Keratinocyte (primary cell): ENCODE data around the gene HDAC5. TPM values are rescaled to one million over a fixed set of nuclear protein-coding genes. Genes with fewer than 3 reads are reported as not detected.
A peak's percentile ranks its signal among the peaks of the same experiment; 100 is the strongest.

Experiments used
- DNase-seq: peaks from one replicate; pipeline ENCODE4 v3.0.0-alpha.2; 2011; ENCODE audit warnings: low read depth, missing footprints, low spot score
- FAIRE-seq: peaks from 2 replicates; lab custom pipeline; 2011; peaks lifted over from hg19 to GRCh38; lab: Jason Lieb, UNC
- H2AFZ ChIP-seq: 2 replicates; pipeline ENCODE4 v1.6.0; 2012; ENCODE audit warnings: low read length, control low read depth, inconsistent platforms; ENCODE audit not compliant: control insufficient read depth
- H3K27ac ChIP-seq: 2 replicates; pipeline ENCODE4 v1.5.1; 2011; ENCODE audit warnings: low read length; ENCODE audit not compliant: control insufficient read depth, insufficient read depth
- H3K27me3 ChIP-seq: 3 replicates; pipeline ENCODE4 v1.6.0; 2011; ENCODE audit warnings: low read length; ENCODE audit not compliant: control insufficient read depth, insufficient read depth; ENCODE audit errors: extremely low read depth
- H3K36me3 ChIP-seq, 2 experiments: 2 replicates in 1 of 2; 3 replicates in 1 of 2; pipeline ENCODE4 v1.5.1; 2011; ENCODE audit warnings: low read length in 2 of 2, mild to moderate bottlenecking in 1 of 2; ENCODE audit not compliant: control insufficient read depth in 2 of 2, insufficient read depth in 2 of 2; ENCODE audit errors: extremely low read depth in 1 of 2
- H3K4me1 ChIP-seq: 3 replicates; pipeline ENCODE4 v1.5.1; 2011; ENCODE audit warnings: low read length; ENCODE audit not compliant: control insufficient read depth, insufficient read depth; ENCODE audit errors: extremely low read depth
- H3K4me2 ChIP-seq: 3 replicates; pipeline ENCODE4 v1.6.0; 2011; ENCODE audit warnings: low read depth, low read length; ENCODE audit not compliant: control insufficient read depth, insufficient read depth; ENCODE audit errors: extremely low read depth
- H3K4me3 ChIP-seq, 3 experiments: fragments of 200-600 bp in 1 of 3; sonication (generic) in 1 of 3; 2 replicates in 2 of 3; 3 replicates in 1 of 3; pipeline ENCODE4 v1.5.1; 2011 to 2016; ENCODE audit warnings: low read length in 3 of 3, mild to moderate bottlenecking in 3 of 3, control low read depth in 2 of 3, inconsistent platforms in 1 of 3, low read depth in 1 of 3, mixed read lengths in 1 of 3, mixed run types in 1 of 3, moderate library complexity in 1 of 3; ENCODE audit not compliant: control insufficient read depth in 2 of 3, insufficient read depth in 2 of 3; ENCODE audit errors: extremely low read depth in 1 of 3
- H3K79me2 ChIP-seq: 2 replicates; pipeline ENCODE4 v1.6.0; 2012; ENCODE audit warnings: low read length; ENCODE audit not compliant: control insufficient read depth, insufficient read depth
- H3K9ac ChIP-seq: 3 replicates; pipeline ENCODE4 v1.6.0; 2011; ENCODE audit warnings: low read length; ENCODE audit not compliant: control insufficient read depth, insufficient read depth; ENCODE audit errors: extremely low read depth
- H3K9me1 ChIP-seq: 3 replicates; pipeline ENCODE4 v1.6.0; 2011; ENCODE audit warnings: low read length; ENCODE audit not compliant: control insufficient read depth, insufficient read depth; ENCODE audit errors: extremely low read depth
- H3K9me3 ChIP-seq: 2 replicates; pipeline ENCODE4 v1.5.1; 2012; ENCODE audit warnings: low read depth, low read length; ENCODE audit not compliant: control insufficient read depth
- H4K20me1 ChIP-seq: 3 replicates; pipeline ENCODE4 v1.6.0; 2011; ENCODE audit warnings: low read length; ENCODE audit not compliant: control insufficient read depth, insufficient read depth; ENCODE audit errors: extremely low read depth
- CTCF ChIP-seq, 3 experiments: IDR thresholded peaks in 1 of 3; conservative IDR thresholded peaks in 1 of 3; optimal IDR thresholded peaks in 1 of 3; 2 replicates in 2 of 3; 3 replicates in 1 of 3; pipeline versions ENCODE3 to v1.5.1; 2011; ENCODE audit warnings: low read length in 3 of 3, mild to moderate bottlenecking in 3 of 3, moderate library complexity in 2 of 3, control low read depth in 1 of 3, inconsistent platforms in 1 of 3; ENCODE audit not compliant: insufficient read depth in 2 of 3; ENCODE audit errors: extremely low read depth in 1 of 3
- EZH2 ChIP-seq: IDR thresholded peaks from one replicate; pipeline ENCODE4 v1.6.1; 2012; ENCODE audit warnings: inconsistent platforms, mild to moderate bottlenecking, low read length, moderate library complexity
- dilution Hi-C: fragments of 300-500 bp; cut with MboI; formaldehyde crosslinking; loops from one replicate; pipeline ENCODE4 v1.7.0; 2020; ENCODE audit warnings: low sequenced_read_pairs; ENCODE audit not compliant: extremely low pct_ligation_motif_present
- polyA plus RNA-seq, 5 experiments: library from polyadenylated mRNA; depleted of rRNA in 3 of 5; stranded (reverse) in 3 of 5; stranded (forward) in 1 of 5; unstranded in 1 of 5; fragments of >200 nt; gene quantifications; 1 replicate in 1 of 5; 2 replicates in 3 of 5; 3 replicates in 1 of 5; pipeline versions ENCODE4 v1.2.1 to v1.2.3, GENCODE V29; 2011 to 2012; ENCODE audit warnings: missing spikeins in 2 of 5, low read depth in 1 of 5, low replicate concordance in 1 of 5

HDAC5 gene
- polyA plus RNA-seq, 1 donor (not counting 4 experiments of a cell fraction or from before 2014, with no cell fraction given): 4.5 TPM

GRCh38 chr17:44124118-44124438 is 637 bp upstream of the HDAC5 start:
- Histone ChIP-seq H3K9me1 (no peaks in the 10 kb centered on the region), H3K27me3 (peaks cover 9% of the 10 kb centered on the region), H3K4me3 (peak overlapping the region; percentile 70 to 87 (median 73)), H2AFZ (peak overlapping the region; percentile 98), H3K9ac (peak overlapping the region; percentile 97), H3K79me2 (no peaks in the 10 kb centered on the region), H3K4me2 (peak overlapping the region; percentile 96), H3K27ac (peak overlapping the region; percentile 95), H3K4me1 (peaks cover 9% of the 10 kb centered on the region), H3K36me3 (no peaks in the 10 kb centered on the region), H4K20me1 (no peaks in the 10 kb centered on the region), H3K9me3 (no peaks in the 10 kb centered on the region)
- FAIRE-seq (no peak), DNase-seq (no peak)
- dilution Hi-C loops: no loop called here
- peak in 1 of 3 experiments; percentile 1 for TF ChIP-seq CTCF (optimal IDR thresholded peaks at IDR 0.05 in 1 of 3, IDR thresholded peaks at IDR 0.05 in 1 of 3, conservative IDR thresholded peaks at IDR 0.05 in 1 of 3; ENCODE audit: extremely low read depth in 1 of 3, insufficient read depth in 2 of 3, low read length in 3 of 3)
- no peak for TF ChIP-seq EZH2

- DNase-seq: no peak
- H3K4me2 ChIP-seq: peak overlapping the region; percentile 64
- H3K9ac ChIP-seq: peak overlapping the region; percentile 78
- H3K36me3 ChIP-seq: no peaks in the 10 kb centered on the region
- peak overlapping the region; percentile 18 for H3K27ac ChIP-seq
- dilution Hi-C loops: no loop called here
- no peaks in the 10 kb centered on the region for H3K9me3 ChIP-seq
- peaks cover 9% of the 10 kb centered on the region for H3K4me1 ChIP-seq
- FAIRE-seq: no peak
- H3K4me3 ChIP-seq: peak overlapping the region; percentile 49 to 70 (median 68)
- no peaks in the 10 kb centered on the region for H4K20me1 ChIP-seq
- H3K27me3 ChIP-seq: peaks cover 9% of the 10 kb centered on the region
- H3K79me2 ChIP-seq: no peaks in the 10 kb centered on the region
- H3K9me1 ChIP-seq: no peaks in the 10 kb centered on the region
- no peak overlapping the region for H2AFZ ChIP-seq
- TF ChIP-seq EZH2 (peak; percentile 31), CTCF (optimal IDR thresholded peaks at IDR 0.05 in 1 of 3, IDR thresholded peaks at IDR 0.05 in 1 of 3, conservative IDR thresholded peaks at IDR 0.05 in 1 of 3; ENCODE audit: extremely low read depth in 1 of 3, insufficient read depth in 2 of 3, low read length in 3 of 3) (no peak)
These were observed 555 bp downstream of the HDAC5 start for GRCh38 chr17:44122816-44123355.
